Thyroid gland (tissue), 4 donors: ENCODE measurements around the gene TBCD. TPM values are rescaled to one million over a fixed set of nuclear protein-coding genes. Genes with fewer than 3 reads are reported as not detected.
A peak's percentile ranks its signal among the peaks of the same experiment; 100 is the strongest.

Experiments
- DNase-seq, 2 donors: peaks; one replicate each; pipeline ENCODE4 v3.0.0-alpha.2; 2019
- H3K27ac ChIP-seq, 3 donors: fragments of 200-600 bp; sonication (generic); 1 replicate in 2 of 3; 2 replicates in 1 of 3; pipeline ENCODE4 v1.5.1; 2016 to 2019; ENCODE audit warnings: mild to moderate bottlenecking in 1 of 3, moderate library complexity in 1 of 3
- H3K27me3 ChIP-seq: fragments of 200-600 bp; sonication (generic); one replicate; pipeline ENCODE4 v1.5.1; 2019
- H3K36me3 ChIP-seq, 2 donors: fragments of 200-600 bp; sonication (generic); one replicate each; pipeline ENCODE4 v1.5.1; 2016 to 2019
- H3K4me1 ChIP-seq, 2 donors: fragments of 200-600 bp; sonication (generic); one replicate each; pipeline ENCODE4 v1.5.1; 2017 to 2019
- H3K4me3 ChIP-seq, 3 donors: fragments of 200-600 bp; sonication (generic); replicated peaks in 1 of 3; 1 replicate in 2 of 3; 2 replicates in 1 of 3; pipeline ENCODE4 v1.5.1; 2016; ENCODE audit warnings: mild to moderate bottlenecking in 1 of 3
- H3K9me3 ChIP-seq: fragments of 200-600 bp; sonication (generic); one replicate; pipeline ENCODE4 v1.5.1; 2017
- POLR2A ChIP-seq, 2 donors: fragments of 450-650 bp; IDR thresholded peaks; one replicate each; pipeline ENCODE4 v1.6.1; 2017; ENCODE audit warnings: antibody characterized with exemption in 2 of 2, mild to moderate bottlenecking in 2 of 2, moderate library complexity in 1 of 2
- WGBS, 2 donors: methylation state at CpG; one replicate each; pipeline ENCODE4 v1.1.5; 2017; 5-methylcytosine and 5-hydroxymethylcytosine counted together
- intact Hi-C: fragments of 100-400 bp; cut with DNase I; formaldehyde crosslinking; loops from one replicate; pipeline ENCODE4 v1.15.1; 2023
- total RNA-seq, 4 donors: library from RNA; depleted of rRNA; stranded (reverse); fragments of >200 nt; gene quantifications; one replicate each; pipeline ENCODE4 v1.2.3, GENCODE V29; 2016
- TF ChIP-seq, protein P1 (sequence below), 6 experiments: fragments of 200-600 bp in 3 of 6; fragments of 450-650 bp in 3 of 6; sonication (generic) in 3 of 6; IDR thresholded peaks; one replicate each; pipeline ENCODE4 v1.5.1; 2016 to 2019; ENCODE audit warnings: antibody characterized with exemption in 6 of 6, mild to moderate bottlenecking in 2 of 6, inconsistent platforms in 1 of 6, moderate library complexity in 1 of 6

Gene TBCD
- total RNA-seq, 4 donors from 2014 or later, result 72.6 to 85.9 (median 79.6) TPM

DNA sequence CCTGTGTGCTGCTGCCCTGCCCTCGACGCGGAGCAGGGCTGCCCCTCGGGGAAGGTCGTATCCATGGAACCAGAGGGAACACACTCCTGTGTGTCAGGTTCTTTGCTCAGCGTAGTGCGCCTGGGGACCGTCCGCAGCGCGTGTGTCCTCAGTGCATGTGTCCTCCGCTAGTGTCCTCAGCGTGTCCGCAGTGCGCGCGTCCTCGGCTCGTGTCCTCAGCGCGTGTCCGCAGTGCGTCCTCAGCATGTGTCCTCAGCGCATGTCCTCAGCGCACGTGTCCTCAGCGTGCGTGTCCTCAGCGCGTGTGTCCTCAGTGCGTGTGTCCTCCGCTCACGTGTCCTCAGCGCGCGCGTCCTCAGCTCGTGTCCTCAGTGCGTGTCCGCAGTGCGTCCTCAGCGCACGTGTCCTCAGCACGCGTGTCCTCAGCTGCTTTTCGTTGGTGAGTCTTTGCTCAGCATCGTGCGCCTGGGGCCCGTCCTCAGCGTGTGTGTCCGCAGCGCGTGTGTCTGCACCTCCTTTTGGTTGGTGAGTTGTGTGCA is 147.2 kb downstream of the TBCD start:
- no peak overlapping the region for H3K27ac ChIP-seq
- no peak overlapping the region for H3K4me3 ChIP-seq
- no peak for TF ChIP-seq POLR2A (IDR thresholded peaks at IDR 0.05)
- TF ChIP-seq, protein P1, sequence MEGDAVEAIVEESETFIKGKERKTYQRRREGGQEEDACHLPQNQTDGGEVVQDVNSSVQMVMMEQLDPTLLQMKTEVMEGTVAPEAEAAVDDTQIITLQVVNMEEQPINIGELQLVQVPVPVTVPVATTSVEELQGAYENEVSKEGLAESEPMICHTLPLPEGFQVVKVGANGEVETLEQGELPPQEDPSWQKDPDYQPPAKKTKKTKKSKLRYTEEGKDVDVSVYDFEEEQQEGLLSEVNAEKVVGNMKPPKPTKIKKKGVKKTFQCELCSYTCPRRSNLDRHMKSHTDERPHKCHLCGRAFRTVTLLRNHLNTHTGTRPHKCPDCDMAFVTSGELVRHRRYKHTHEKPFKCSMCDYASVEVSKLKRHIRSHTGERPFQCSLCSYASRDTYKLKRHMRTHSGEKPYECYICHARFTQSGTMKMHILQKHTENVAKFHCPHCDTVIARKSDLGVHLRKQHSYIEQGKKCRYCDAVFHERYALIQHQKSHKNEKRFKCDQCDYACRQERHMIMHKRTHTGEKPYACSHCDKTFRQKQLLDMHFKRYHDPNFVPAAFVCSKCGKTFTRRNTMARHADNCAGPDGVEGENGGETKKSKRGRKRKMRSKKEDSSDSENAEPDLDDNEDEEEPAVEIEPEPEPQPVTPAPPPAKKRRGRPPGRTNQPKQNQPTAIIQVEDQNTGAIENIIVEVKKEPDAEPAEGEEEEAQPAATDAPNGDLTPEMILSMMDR (IDR thresholded peaks at IDR 0.05), result no peak
- intact Hi-C loops, result loop anchor here (10.0 kb wide), 1 partner anchor 54 kb away; the partner anchor contains the start of gene ZNF750
- peaks cover 7 to 10% of the 10 kb centered on the region in 2 donors for H3K4me1 ChIP-seq
- no peaks in the 10 kb centered on the region for H3K36me3 ChIP-seq
- no peaks in the 10 kb centered on the region for H3K27me3 ChIP-seq
- WGBS, 2 donors, result 97% methylated on average over 53 of the region's 53 CpGs
- no peaks in the 10 kb centered on the region for H3K9me3 ChIP-seq
- no peak for DNase-seq

DNA sequence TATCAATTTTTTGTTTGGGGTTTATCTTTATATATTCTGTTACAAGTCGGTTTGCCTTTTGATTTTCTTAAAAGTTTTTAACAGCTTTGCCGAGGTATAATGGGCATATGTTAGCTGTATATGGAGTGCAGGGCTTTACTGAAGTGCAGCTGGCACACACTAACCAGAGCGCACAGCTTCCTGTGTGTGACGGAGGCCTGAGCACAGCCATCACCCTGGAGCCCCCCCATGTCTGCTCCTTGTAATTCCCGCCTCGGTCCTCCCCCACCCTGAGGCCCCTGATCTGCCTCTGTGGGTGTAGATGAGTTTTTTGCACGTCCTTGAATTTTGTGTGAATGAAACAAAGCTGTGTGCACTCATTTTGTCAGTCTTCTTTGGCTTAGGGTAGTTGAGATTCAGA is 148.1 kb downstream of the TBCD start:
- Histone ChIP-seq H3K27ac (no peak overlapping the region), H3K36me3 (no peaks in the 10 kb centered on the region)

DNA sequence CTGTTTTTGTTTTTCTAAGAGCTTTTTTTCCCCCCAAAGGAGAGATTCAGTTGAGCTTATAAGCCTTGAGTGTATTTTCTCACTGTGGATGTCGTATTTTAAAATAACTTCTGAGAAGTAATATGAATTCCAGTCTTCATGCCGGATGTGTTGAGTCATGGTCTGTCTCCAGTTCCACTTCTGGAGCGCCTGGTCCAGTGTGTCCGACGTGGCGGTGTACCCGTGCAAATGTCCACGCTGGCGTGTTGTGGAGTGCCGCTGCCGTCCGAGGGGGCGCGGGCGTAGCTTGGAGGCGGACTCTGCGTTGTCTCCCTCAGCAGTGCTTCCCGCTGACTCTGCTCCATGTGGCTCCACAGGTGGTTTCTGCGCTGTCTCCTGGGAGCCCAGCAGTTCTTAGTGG is 148.9 kb downstream of the TBCD start:
- Histone ChIP-seq H3K27ac (peak overlapping the region in 1 of 3 donors; percentile 4), H3K9me3 (no peaks in the 10 kb centered on the region), H3K4me3 (no peak overlapping the region), H3K4me1 (no peaks in the 10 kb centered on the region), H3K27me3 (no peaks in the 10 kb centered on the region), H3K36me3 (no peaks in the 10 kb centered on the region)
- intact Hi-C loops, result no loop called here
- no peak for DNase-seq
- TF ChIP-seq, protein P1 (IDR thresholded peaks at IDR 0.05), result no peak
- TF ChIP-seq POLR2A (IDR thresholded peaks at IDR 0.05), result no peak
- 97 to 98% methylated on average over 19 of the region's 19 CpGs for WGBS, 2 donors

More for the DNA sequence above, 148.1 kb downstream of the TBCD start:
- Histone ChIP-seq H3K27me3 (no peaks in the 10 kb centered on the region), H3K4me3 (no peak overlapping the region), H3K9me3 (no peaks in the 10 kb centered on the region), H3K4me1 (peaks cover 0 to under 1% of the 10 kb centered on the region in 2 donors)
- no peak for DNase-seq
- intact Hi-C loops, result loop anchor here (10.0 kb wide), 1 partner anchor 55 kb away; the partner anchor contains the start of gene ZNF750
- 85 to 89% methylated on average over 7 of the region's 7 CpGs for WGBS, 2 donors
- TF ChIP-seq, protein P1 (IDR thresholded peaks at IDR 0.05), result no peak
- no peak for TF ChIP-seq POLR2A (IDR thresholded peaks at IDR 0.05)

DNA sequence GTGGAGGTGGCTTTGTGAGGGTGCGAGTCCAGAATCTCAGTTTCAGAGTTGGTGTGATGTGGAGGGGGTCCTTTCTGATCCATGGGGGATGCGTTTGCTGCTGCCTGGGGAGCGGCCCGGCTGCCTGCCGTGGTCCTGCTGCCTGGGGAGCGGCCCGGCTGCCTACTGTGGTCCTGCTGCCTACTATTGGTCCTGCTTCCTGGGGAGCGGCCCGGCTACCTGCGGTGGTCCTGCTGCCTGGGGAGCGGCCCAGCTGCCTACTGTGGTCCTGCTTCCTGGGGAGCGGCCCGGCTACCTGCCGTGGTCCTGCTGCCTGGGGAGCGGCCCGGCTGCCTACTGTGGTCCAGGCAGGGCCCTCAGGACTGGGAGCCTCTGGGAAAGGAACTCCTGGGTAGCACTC is 149.5 kb downstream of the TBCD start:
- WGBS, 2 donors, result 95 to 97% methylated on average over 8 to 12 of the region's 16 CpGs
- TF ChIP-seq, protein P1 (IDR thresholded peaks at IDR 0.05), result no peak
- no peak for TF ChIP-seq POLR2A (IDR thresholded peaks at IDR 0.05)
- H3K27ac ChIP-seq, result no peak overlapping the region
- intact Hi-C loops, result no loop called here
- no peaks in the 10 kb centered on the region for H3K9me3 ChIP-seq
- peaks cover 0 to 5% of the 10 kb centered on the region in 2 donors for H3K36me3 ChIP-seq
- H3K27me3 ChIP-seq, result no peaks in the 10 kb centered on the region
- H3K4me1 ChIP-seq, result no peaks in the 10 kb centered on the region
- no peak overlapping the region for H3K4me3 ChIP-seq
- DNase-seq, result no peak

DNA sequence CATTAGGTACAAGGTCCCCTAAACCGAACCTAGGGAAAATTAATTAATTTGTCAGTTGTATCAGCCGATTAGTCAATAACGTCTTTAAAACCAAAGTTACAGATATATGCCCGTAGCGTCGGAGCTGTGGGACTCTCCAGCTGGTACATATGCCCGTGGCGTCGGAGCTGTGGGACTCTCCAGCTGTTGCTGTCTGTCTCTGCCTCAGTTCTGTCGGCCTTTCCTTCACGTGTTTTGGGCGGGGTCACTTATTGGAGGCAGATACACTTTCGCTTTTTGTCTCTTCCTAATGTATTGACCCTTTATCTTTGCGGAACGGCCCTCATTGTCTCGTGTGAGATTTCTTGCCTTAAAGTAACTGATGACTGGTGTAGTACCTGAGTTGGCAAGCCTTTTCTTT is 150.0 kb downstream of the TBCD start:
- H3K9me3 ChIP-seq, result no peaks in the 10 kb centered on the region
- H3K4me1 ChIP-seq, result no peaks in the 10 kb centered on the region
- H3K4me3 ChIP-seq, result no peak overlapping the region
- 85 to 86% methylated on average over 16 of the region's 16 CpGs for WGBS, 2 donors
- no peak for DNase-seq
- intact Hi-C loops, result no loop called here
- no peak overlapping the region for H3K27ac ChIP-seq
- H3K27me3 ChIP-seq, result no peaks in the 10 kb centered on the region
- TF ChIP-seq POLR2A (IDR thresholded peaks at IDR 0.05), result no peak
- TF ChIP-seq, protein P1 (IDR thresholded peaks at IDR 0.05), result no peak
- H3K36me3 ChIP-seq, result peaks cover 0 to 5% of the 10 kb centered on the region in 2 donors
